GM23338 (cell line): Measurements from ENCODE around the gene MYO1C. TPM values are rescaled to one million over a fixed set of nuclear protein-coding genes. Genes with fewer than 3 reads are reported as not detected.

ENCODE experiments used
- ATAC-seq: fragments of 200-7000 bp; cut with Tn5 transposase; 3 replicates; pipeline ENCODE4 v1.9.1; 2020
- DNase-seq: peaks from one replicate; pipeline ENCODE4 v3.0.0-alpha.2; 2015; ENCODE audit warnings: low spot score
- H2AFZ ChIP-seq: fragments of 200-600 bp; sonication (generic); 2 replicates; pipeline ENCODE4 v1.8.0; 2016; ENCODE audit warnings: antibody characterized with exemption, mild to moderate bottlenecking, moderate library complexity
- H3F3A ChIP-seq: fragments of 200-600 bp; sonication (generic); replicated peaks from 2 replicates; pipeline ENCODE4 v1.8.0; 2017; ENCODE audit warnings: antibody characterized with exemption, mixed run types, low read depth
- H3K27ac ChIP-seq: fragments of 200-600 bp; sonication (generic); 2 replicates; pipeline ENCODE4 v1.6.1; 2016; ENCODE audit warnings: low read depth
- H3K27me3 ChIP-seq: fragments of 200-600 bp; sonication (generic); 2 replicates; pipeline ENCODE4 v1.8.0; 2016; ENCODE audit warnings: mild to moderate bottlenecking, mixed run types, moderate library complexity; ENCODE audit not compliant: insufficient read depth
- H3K36me3 ChIP-seq: fragments of 200-600 bp; sonication (generic); 2 replicates; pipeline ENCODE4 v1.8.0; 2016; ENCODE audit warnings: mild to moderate bottlenecking; ENCODE audit not compliant: insufficient read depth
- H3K4me1 ChIP-seq: fragments of 200-600 bp; sonication (generic); 2 replicates; pipeline ENCODE4 v1.8.0; 2016; ENCODE audit warnings: mild to moderate bottlenecking, moderate library complexity; ENCODE audit not compliant: insufficient read depth
- H3K4me2 ChIP-seq: fragments of 200-600 bp; sonication (generic); 2 replicates; pipeline ENCODE4 v1.7.1; 2017; ENCODE audit warnings: mixed run types
- H3K4me3 ChIP-seq: fragments of 200-600 bp; sonication (generic); 2 replicates; pipeline ENCODE4 v1.6.1; 2016; ENCODE audit warnings: mixed run types
- H3K79me2 ChIP-seq: fragments of 200-600 bp; sonication (generic); replicated peaks from 2 replicates; pipeline ENCODE4 v1.8.0; 2017; ENCODE audit warnings: mild to moderate bottlenecking; ENCODE audit not compliant: insufficient read depth
- H3K9me2 ChIP-seq: fragments of 200-600 bp; sonication (generic); 2 replicates; pipeline ENCODE4 v1.8.0; 2017; ENCODE audit not compliant: insufficient read depth
- H4K20me1 ChIP-seq: fragments of 200-600 bp; sonication (generic); replicated peaks from 2 replicates; pipeline ENCODE4 v1.8.0; 2017; ENCODE audit warnings: mild to moderate bottlenecking; ENCODE audit not compliant: insufficient read depth
- H3K27ac Mint-ChIP-seq: 2 replicates; pipeline ENCODE4 v1.8.0; 2020; ENCODE audit warnings: inconsistent platforms, mild to moderate bottlenecking, moderate library complexity, mixed read lengths
- H3K27me3 Mint-ChIP-seq: 3 replicates; pipeline ENCODE4 v1.8.0; 2022; ENCODE audit warnings: low read depth, mild to moderate bottlenecking, moderate library complexity, mixed read lengths, inconsistent platforms; ENCODE audit not compliant: insufficient read depth, poor library complexity
- H3K36me3 Mint-ChIP-seq: 3 replicates; pipeline ENCODE4 v1.8.0; 2021; ENCODE audit warnings: low read depth, mild to moderate bottlenecking, inconsistent platforms, moderate library complexity, mixed read lengths
- H3K4me1 Mint-ChIP-seq: 3 replicates; pipeline ENCODE4 v1.8.0; 2020; ENCODE audit warnings: mild to moderate bottlenecking, inconsistent platforms, mixed read lengths
- H3K4me3 Mint-ChIP-seq: 3 replicates; pipeline ENCODE4 v1.8.0; 2021; ENCODE audit warnings: moderate library complexity, mild to moderate bottlenecking, inconsistent platforms, mixed read lengths
- H3K9me3 Mint-ChIP-seq: 3 replicates; pipeline ENCODE4 v1.8.0; 2020; ENCODE audit warnings: moderate library complexity, mild to moderate bottlenecking, inconsistent platforms, mixed read lengths
- EZH2phosphoT487 ChIP-seq: fragments of 200-600 bp; sonication (generic); IDR thresholded peaks from one replicate; pipeline ENCODE4 v1.8.1; 2018; ENCODE audit warnings: antibody characterized with exemption; ENCODE audit not compliant: unreplicated experiment
- ZNF462 ChIP-seq: fragments of 250-450 bp; sonication (Bioruptor Pico); IDR thresholded peaks from 2 replicates; pipeline ENCODE4 v1.5.0; 2020; ENCODE audit warnings: mild to moderate bottlenecking, moderate library complexity
- polyA plus RNA-seq: library from polyadenylated mRNA; unstranded; fragments of >200 nt; fragmentation: Nextera tagmentation; extraction: Ambion mirVana; gene quantifications from 2 replicates; pipeline ENCODE4 v1.2.1, GENCODE V29; 2016
- total RNA-seq: library from RNA; depleted of rRNA; stranded (reverse); fragments of >200 nt; shearing (Covaris generic); gene quantifications from 2 replicates; pipeline ENCODE4 v1.2.3, GENCODE V29; 2014
- TF ChIP-seq, protein P1 (sequence below), 2 experiments: fragments of 200-600 bp in 1 of 2; sonication (generic) in 1 of 2; conservative IDR thresholded peaks; 2 replicates each; pipeline versions ENCODE4 v1.5.1 to v1.6.1; 2016 to 2017; ENCODE audit warnings: antibody characterized with exemption in 2 of 2, low read depth in 2 of 2, mild to moderate bottlenecking in 2 of 2, moderate library complexity in 1 of 2
- TF ChIP-seq, protein P2 (sequence below): IDR thresholded peaks from one replicate; pipeline ENCODE4 v1.6.1; 2018; ENCODE audit warnings: antibody characterized with exemption; ENCODE audit not compliant: unreplicated experiment

The MYO1C gene
- total and polyA plus RNA-seq, 2 experiments from 2014 or later = 13.9 to 35.2 TPM

DNA sequence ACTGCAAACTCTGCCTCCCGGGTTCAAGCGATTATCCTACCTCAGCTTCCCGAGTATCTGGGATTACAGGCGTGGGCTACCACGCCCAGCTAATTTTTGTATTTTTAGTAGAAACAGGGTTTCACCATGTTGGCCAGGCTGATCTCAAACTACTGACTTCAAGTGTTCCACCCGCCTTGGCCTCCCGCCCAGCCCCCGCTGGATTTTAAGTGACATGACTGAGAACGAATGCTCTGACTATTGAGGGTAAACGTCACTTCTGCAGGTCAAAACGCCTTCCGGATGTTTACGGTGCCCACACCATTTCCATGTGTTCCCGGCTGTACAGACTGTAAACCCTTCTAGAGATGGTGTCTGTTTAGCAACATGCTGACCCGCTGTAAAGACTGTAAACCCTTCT, 47.3 kb upstream of the MYO1C start:
- no peaks in the 10 kb centered on the region for H3K9me3 Mint-ChIP-seq
- Histone ChIP-seq H3F3A (no peaks in the 10 kb centered on the region; the same call in 1 of the 2 replicates), H3K27me3 (no peaks in the 10 kb centered on the region), H4K20me1 (no peaks in the 10 kb centered on the region; the same call in 1 of the 2 replicates), H3K4me2 (no peak overlapping the region), H3K4me3 (no peak overlapping the region), H3K79me2 (no peaks in the 10 kb centered on the region), H3K4me1 (no peaks in the 10 kb centered on the region), H3K27ac (no peak overlapping the region), H3K9me2 (no peaks in the 10 kb centered on the region), H2AFZ (no peak overlapping the region), H3K36me3 (peaks cover 33% of the 10 kb centered on the region)
- DNase-seq (no peak), ATAC-seq (no peak)
- H3K27me3 Mint-ChIP-seq = no peaks in the 10 kb centered on the region
- peaks cover 47% of the 10 kb centered on the region for H3K36me3 Mint-ChIP-seq
- peaks cover 3% of the 10 kb centered on the region; the same call in 2 of the 3 replicates for H3K4me1 Mint-ChIP-seq
- no peak overlapping the region for H3K27ac Mint-ChIP-seq
- no peak for TF ChIP-seq ZNF462 (CRISPR knock-in tag)
- TF ChIP-seq, protein P1, sequence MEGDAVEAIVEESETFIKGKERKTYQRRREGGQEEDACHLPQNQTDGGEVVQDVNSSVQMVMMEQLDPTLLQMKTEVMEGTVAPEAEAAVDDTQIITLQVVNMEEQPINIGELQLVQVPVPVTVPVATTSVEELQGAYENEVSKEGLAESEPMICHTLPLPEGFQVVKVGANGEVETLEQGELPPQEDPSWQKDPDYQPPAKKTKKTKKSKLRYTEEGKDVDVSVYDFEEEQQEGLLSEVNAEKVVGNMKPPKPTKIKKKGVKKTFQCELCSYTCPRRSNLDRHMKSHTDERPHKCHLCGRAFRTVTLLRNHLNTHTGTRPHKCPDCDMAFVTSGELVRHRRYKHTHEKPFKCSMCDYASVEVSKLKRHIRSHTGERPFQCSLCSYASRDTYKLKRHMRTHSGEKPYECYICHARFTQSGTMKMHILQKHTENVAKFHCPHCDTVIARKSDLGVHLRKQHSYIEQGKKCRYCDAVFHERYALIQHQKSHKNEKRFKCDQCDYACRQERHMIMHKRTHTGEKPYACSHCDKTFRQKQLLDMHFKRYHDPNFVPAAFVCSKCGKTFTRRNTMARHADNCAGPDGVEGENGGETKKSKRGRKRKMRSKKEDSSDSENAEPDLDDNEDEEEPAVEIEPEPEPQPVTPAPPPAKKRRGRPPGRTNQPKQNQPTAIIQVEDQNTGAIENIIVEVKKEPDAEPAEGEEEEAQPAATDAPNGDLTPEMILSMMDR (conservative IDR thresholded peaks at IDR 0.05; ENCODE audit: low read depth in 2 of 2) = no peak
- H3K4me3 Mint-ChIP-seq = no peak overlapping the region

- peaks cover 54% of the 10 kb centered on the region for H3K36me3 Mint-ChIP-seq
- DNase-seq (no peak), ATAC-seq (no peak)
- Histone ChIP-seq H3K4me3 (no peak overlapping the region), H3K4me2 (no peak overlapping the region), H4K20me1 (no peaks in the 10 kb centered on the region; the same call in 1 of the 2 replicates), H3K9me2 (no peaks in the 10 kb centered on the region), H2AFZ (no peak overlapping the region), H3K79me2 (no peaks in the 10 kb centered on the region), H3K36me3 (peaks cover 29% of the 10 kb centered on the region), H3K27ac (no peak overlapping the region), H3K27me3 (no peaks in the 10 kb centered on the region), H3K4me1 (no peaks in the 10 kb centered on the region), H3F3A (peaks cover 11% of the 10 kb centered on the region; the same call in 1 of the 2 replicates)
- H3K4me1 Mint-ChIP-seq = no peaks in the 10 kb centered on the region; the same call in 2 of the 3 replicates
- no peak overlapping the region for H3K4me3 Mint-ChIP-seq
- no peak overlapping the region for H3K27ac Mint-ChIP-seq
- no peaks in the 10 kb centered on the region for H3K9me3 Mint-ChIP-seq
- H3K27me3 Mint-ChIP-seq = peaks cover 3% of the 10 kb centered on the region
- TF ChIP-seq, protein P2, sequence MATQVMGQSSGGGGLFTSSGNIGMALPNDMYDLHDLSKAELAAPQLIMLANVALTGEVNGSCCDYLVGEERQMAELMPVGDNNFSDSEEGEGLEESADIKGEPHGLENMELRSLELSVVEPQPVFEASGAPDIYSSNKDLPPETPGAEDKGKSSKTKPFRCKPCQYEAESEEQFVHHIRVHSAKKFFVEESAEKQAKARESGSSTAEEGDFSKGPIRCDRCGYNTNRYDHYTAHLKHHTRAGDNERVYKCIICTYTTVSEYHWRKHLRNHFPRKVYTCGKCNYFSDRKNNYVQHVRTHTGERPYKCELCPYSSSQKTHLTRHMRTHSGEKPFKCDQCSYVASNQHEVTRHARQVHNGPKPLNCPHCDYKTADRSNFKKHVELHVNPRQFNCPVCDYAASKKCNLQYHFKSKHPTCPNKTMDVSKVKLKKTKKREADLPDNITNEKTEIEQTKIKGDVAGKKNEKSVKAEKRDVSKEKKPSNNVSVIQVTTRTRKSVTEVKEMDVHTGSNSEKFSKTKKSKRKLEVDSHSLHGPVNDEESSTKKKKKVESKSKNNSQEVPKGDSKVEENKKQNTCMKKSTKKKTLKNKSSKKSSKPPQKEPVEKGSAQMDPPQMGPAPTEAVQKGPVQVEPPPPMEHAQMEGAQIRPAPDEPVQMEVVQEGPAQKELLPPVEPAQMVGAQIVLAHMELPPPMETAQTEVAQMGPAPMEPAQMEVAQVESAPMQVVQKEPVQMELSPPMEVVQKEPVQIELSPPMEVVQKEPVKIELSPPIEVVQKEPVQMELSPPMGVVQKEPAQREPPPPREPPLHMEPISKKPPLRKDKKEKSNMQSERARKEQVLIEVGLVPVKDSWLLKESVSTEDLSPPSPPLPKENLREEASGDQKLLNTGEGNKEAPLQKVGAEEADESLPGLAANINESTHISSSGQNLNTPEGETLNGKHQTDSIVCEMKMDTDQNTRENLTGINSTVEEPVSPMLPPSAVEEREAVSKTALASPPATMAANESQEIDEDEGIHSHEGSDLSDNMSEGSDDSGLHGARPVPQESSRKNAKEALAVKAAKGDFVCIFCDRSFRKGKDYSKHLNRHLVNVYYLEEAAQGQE = no peak
- no peak for TF ChIP-seq EZH2phosphoT487
Observed at GRCh38 chr17:1535737-1536136, 43.3 kb upstream of the MYO1C start.
